M059J (cell line): ENCODE measurements around the gene SEZ6L. TPM values are rescaled to one million over a fixed set of nuclear protein-coding genes. Genes with fewer than 3 reads are reported as not detected.

Source experiments
- DNase-seq: peaks from one replicate; pipeline ENCODE4 v3.0.0-alpha.2; 2012; ENCODE audit warnings: low read depth
- total RNA-seq: library from RNA; depleted of rRNA; stranded (reverse); fragments of >200 nt; shearing (Covaris generic); gene quantifications from 2 replicates; pipeline ENCODE4 v1.2.3, GENCODE V29; 2014

SEZ6L gene
- total RNA-seq, 1 experiment from 2014 or later: not detected

DNA sequence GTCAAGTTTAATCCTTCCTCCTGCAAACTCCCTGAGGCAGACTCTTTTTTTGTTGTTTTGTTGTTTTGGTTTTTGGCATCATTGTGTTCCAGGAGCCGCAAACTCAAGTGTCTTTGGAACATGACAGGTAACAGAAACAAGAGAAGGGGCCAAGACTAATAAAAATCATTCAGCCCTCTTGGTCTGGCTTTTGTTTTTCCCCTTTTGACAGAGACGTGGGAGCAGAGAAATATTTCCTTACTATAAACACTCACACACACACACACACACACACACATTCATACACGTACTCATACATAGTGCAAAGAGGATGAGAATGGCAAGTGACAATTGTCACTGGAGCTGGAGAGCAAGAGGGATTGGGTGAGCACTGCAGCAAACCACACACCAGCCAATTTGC lies 249.4 kb downstream of the SEZ6L start:
- DNase-seq: no peak

DNA sequence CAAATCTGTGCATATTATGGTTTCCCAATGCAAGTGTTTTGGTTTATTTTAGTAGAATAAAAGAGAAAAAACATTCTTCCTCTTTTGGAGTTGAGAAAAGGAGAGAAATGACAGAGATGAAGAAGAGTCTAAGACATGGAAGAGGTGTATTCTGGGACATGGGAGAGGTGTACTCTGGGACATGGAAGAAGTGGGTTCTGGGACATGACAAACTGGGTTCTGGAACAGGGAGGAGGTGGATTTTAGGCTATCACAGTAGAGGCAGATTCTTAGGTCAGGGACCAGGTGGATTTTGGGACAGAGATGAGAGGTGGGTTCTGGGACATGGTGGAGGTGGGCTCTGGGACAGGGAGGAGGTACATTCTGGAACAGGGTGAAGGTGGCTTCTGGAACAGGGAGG lies 257.7 kb downstream of the SEZ6L start:
- DNase-seq: no peak

DNA sequence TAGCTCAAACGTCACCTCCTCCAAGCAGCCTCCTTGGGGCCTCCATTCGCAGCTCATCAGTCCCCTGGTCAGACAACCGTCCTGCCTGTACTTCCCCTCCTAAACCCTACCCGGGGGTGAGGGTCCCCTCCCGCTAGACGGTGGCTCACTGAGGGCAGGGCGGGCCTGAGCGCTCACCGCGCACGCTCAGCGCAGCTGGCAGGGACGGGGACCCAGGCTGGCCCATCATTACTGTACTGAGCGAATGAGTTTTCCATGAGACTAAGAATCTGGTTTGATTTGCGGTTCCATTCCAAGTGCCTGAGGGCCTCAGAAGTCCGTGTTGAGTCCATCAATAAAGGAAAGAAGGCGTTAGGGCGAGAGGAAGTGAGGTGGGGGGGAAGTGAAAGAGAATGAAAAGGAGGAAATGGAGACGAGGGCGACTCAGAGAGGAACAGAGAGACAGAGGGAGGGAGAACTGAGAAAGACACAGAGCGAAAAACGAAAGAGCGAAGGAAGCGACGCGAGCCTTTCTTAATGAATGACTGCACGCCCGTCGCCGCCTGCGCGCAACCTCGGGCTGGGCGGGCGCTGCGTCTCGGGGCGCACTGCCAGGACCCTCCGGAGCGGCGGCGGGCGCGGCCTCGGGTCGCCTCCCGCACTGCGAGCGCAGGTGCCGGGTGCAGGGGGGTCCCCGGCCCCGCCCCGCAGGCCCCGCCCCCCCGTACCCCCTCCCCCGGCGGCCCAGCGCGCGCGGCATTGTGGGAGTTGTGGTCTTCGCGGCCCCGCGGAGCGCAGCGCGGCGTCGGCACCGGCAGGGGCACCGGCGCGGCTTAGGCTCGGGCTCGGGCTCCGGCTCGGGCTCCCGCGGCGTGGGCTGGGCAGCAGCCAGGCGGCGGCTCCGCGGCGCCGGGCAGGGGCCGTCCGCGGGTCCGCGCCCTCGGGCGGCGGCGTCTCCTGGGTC lies 259.5 kb downstream of the SEZ6L start, which contains the start of gene ASPHD2:
ASPHD2 (plus strand) TSS at position 746 of the 943 bp plus-strand sequence. CDS start 4,356 bp downstream, outside the sequence.
- DNase-seq: peak; percentile 71

DNA sequence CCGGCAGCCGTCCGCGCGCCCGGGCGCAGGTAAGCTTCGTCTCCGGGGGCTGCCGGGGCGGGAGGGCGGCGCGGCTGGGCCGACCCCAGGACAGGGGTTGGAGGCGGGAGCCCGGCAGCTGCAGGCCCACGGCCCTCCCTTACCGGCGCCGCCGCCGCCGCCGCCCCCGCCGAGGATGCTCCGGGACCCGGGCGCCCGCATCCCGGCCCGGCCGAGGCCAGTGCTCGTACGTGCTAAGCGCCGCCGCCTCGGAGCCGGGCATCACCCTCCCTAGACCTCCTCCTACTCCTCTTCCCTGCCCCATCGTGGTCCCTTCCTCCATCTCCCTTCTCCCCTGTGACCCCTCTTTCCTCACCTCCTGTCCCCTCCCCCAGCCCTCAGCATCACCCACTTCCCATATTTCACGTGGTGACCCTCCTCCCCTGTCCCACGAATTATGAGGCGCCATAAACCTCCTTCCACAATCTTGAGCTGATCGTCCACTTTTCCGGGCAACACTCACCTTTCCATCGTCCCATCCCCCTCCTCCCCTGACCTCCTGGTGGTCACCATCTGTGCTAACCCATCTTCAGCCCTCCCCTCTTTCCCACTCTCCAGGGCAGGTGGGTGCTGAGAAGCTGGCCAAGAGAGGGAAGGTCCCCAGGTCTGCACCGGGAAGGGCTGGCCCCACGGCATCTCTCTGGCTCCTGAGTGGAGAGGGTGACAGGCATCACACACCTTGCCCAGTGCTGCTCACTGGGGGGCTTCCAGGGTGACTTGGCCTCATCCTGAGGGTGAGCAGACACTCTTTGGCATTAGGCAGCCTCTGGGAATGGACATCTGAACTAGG lies 260.4 kb downstream of the SEZ6L start:
- no peak for DNase-seq

DNA sequence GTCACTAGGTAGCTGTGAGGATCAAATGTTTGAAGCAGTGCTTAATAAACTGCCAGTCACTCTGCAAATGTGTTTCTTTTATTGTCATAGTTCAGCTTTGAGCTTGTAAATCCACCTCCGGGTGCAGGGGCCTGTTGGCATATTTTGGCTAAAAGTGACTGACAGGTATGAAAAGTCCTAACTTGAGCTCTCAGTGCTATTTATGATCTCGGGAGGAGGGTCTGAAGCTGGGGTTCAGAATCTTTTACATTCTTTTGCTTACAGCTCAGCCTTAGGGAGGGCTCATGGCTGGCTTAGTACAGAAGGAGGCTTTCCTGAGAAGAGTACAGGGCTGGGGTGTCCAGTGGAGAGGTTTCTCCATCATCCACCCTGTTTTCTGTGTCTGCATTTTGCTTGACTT lies 261.3 kb downstream of the SEZ6L start:
- DNase-seq: no peak

DNA sequence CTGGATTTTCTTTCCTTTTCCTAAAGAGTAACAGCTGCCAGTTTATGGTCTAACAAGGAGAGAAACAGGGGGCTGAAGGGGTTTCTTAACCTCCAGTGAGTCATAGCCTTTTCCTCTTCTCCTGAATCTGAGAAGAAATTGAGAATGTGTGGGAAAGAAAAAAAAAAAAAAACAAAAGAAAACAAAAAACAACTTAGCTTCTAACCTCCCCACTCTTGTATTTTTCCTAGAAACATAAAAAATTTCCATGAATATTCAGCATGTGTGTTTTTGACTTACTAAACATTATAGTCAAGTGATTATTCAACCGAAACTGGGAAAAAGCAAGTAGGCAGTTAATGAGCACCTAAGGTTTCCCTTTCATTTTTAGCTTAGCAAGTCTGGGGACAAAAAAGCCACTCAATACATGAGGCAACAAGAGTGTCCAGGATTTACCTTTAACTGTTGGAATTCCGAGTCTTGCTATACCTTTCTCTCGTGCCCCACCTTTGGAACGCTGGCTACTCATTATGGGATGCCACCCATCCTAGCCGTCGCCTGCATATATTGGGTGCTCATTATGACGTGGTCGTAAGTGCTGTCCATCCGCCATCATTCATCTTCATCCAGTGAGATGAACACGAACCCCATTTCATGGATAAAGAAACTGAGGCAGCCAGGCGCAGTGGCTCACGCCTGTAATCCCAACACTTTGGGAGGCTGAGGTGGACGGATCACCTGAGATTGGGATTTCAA lies 262.2 kb downstream of the SEZ6L start:
- peak; percentile 16 for DNase-seq

DNA sequence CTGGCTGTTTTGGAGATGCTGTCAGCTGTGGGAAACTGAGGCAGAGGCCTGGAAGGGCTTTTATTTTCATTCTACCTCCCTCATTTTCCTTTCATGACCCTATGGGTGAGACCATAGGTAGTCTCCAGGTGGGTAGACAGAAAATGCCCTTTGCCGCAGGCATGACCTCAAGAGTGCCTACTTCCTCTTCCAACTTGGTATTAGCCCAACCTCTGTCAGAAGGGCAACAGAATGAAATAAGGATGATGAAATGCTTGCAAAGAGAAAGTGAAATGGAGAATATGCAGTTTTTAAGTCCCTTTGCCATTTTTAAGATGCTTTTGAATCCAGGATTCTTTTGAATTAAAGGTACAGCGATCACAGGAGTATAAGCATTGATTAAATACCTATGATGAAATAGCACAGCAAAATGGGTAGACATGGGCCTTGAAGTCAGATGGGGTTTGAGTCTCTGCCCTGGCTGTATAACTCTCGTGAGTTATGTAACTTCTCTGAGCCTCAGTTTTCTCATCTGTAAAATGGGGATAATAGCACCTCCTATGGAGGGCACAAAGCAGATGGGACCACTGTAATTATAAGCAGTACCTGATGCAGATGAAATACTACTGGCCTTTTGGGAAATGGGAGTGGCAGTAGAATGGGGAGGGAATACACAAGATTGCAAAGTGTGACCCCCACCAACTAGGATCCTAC lies 263.5 kb downstream of the SEZ6L start:
- no peak for DNase-seq
